Peyer's patch (tissue), 4 donors: ENCODE measurements around the gene DZIP3. TPM values are rescaled to one million over a fixed set of nuclear protein-coding genes. Genes with fewer than 3 reads are reported as not detected.
A peak's percentile ranks its signal among the peaks of the same experiment; 100 is the strongest.

ENCODE experiments used
- DNase-seq, 3 donors: peaks; one replicate each; pipeline ENCODE4 v3.0.0-alpha.2; 2017 to 2019
- H3K27ac ChIP-seq, 4 donors: fragments of 200-600 bp; sonication (generic); one replicate each; pipeline ENCODE4 v1.5.1; 2016 to 2019
- H3K27me3 ChIP-seq, 2 donors: fragments of 200-600 bp; sonication (generic); one replicate each; pipeline ENCODE4 v1.5.1; 2019
- H3K36me3 ChIP-seq, 3 donors: fragments of 200-600 bp; sonication (generic); one replicate each; pipeline ENCODE4 v1.5.1; 2016 to 2019
- H3K4me1 ChIP-seq, 4 donors: fragments of 200-600 bp; sonication (generic); one replicate each; pipeline ENCODE4 v1.5.1; 2016 to 2019
- H3K4me3 ChIP-seq, 4 donors: fragments of 200-600 bp; sonication (generic); 1 replicate in 3 of 4; 2 replicates in 1 of 4; pipeline ENCODE4 v1.5.1; 2016 to 2019; ENCODE audit warnings: mild to moderate bottlenecking in 1 of 4
- H3K9me3 ChIP-seq, 4 donors: fragments of 200-600 bp; sonication (generic); one replicate each; pipeline ENCODE4 v1.5.1; 2016 to 2019; ENCODE audit warnings: mild to moderate bottlenecking in 1 of 4
- CTCF ChIP-seq, 6 experiments: fragments of 450-650 bp in 4 of 6; fragments of 200-600 bp in 2 of 6; sonication (generic) in 1 of 6; IDR thresholded peaks; one replicate each; pipeline ENCODE4 v1.5.1; 2017 to 2019; ENCODE audit warnings: antibody characterized with exemption in 6 of 6, mild to moderate bottlenecking in 3 of 6, moderate library complexity in 1 of 6
- POLR2A ChIP-seq, 2 donors: fragments of 450-650 bp; IDR thresholded peaks; one replicate each; pipeline ENCODE4 v1.5.1; 2017; ENCODE audit warnings: antibody characterized with exemption in 2 of 2, mild to moderate bottlenecking in 2 of 2, moderate library complexity in 2 of 2
- total RNA-seq, 4 donors: library from RNA; depleted of rRNA; stranded (reverse); fragments of >200 nt; gene quantifications; one replicate each; pipeline ENCODE4 v1.1.0, GENCODE V29; 2016

DZIP3 gene
- total RNA-seq: 10 to 100 TPM in 1 of 4 donors, 1 to 10 TPM in 3; 4.6 to 21.5 (median 5.9) TPM

GRCh38 chr3:108589081-108589997 lies at the start of gene DZIP3, which contains the start of gene CIP2A:
TSS of gene DZIP3 (plus strand) at chr3:108589722. CDS start at chr3:108605407, 15,685 bp downstream.
TSS of gene CIP2A (minus strand) at chr3:108589438. CDS start at chr3:108589375, 63 bp downstream.
- Histone ChIP-seq H3K36me3 (no peaks in the 10 kb centered on the region), H3K9me3 (no peaks in the 10 kb centered on the region), H3K27me3 (no peaks in the 10 kb centered on the region), H3K27ac (peak within 1 kb of the TSS; percentile 85 to 89 (median 88)), H3K4me3 (peak within 1 kb of the TSS; percentile 57 to 83 (median 70)), H3K4me1 (peaks cover 0 to 19% (median 0%) of the 10 kb centered on the region in 4 donors)
- peak; percentile 54 to 68 for TF ChIP-seq POLR2A (IDR thresholded peaks at IDR 0.05)
- peak in 1 of 6 experiments; percentile 13 for TF ChIP-seq CTCF (IDR thresholded peaks at IDR 0.05)
- DNase-seq: peak; percentile 75 to 89 (median 84)

- no peak overlapping the region for H3K27ac ChIP-seq
- H3K9me3 ChIP-seq: no peaks in the 10 kb centered on the region
- no peak for TF ChIP-seq CTCF (IDR thresholded peaks at IDR 0.05)
- TF ChIP-seq POLR2A (IDR thresholded peaks at IDR 0.05): no peak
- no peaks in the 10 kb centered on the region for H3K4me1 ChIP-seq
- H3K27me3 ChIP-seq: no peaks in the 10 kb centered on the region
- peak overlapping the region in 1 of 4 donors; percentile 1 for H3K4me3 ChIP-seq
- no peaks in the 10 kb centered on the region for H3K36me3 ChIP-seq
- DNase-seq: no peak
Observed at GRCh38 chr3:108546247-108546646, 43.3 kb upstream of the DZIP3 start.

GRCh38 chr3:108546692-108547091 lies 42.8 kb upstream of the DZIP3 start:
- Histone ChIP-seq H3K4me1 (no peaks in the 10 kb centered on the region), H3K9me3 (no peaks in the 10 kb centered on the region)
- no peak for TF ChIP-seq CTCF (IDR thresholded peaks at IDR 0.05)
- TF ChIP-seq POLR2A (IDR thresholded peaks at IDR 0.05): no peak

GRCh38 chr3:108548304-108548703 lies 41.2 kb upstream of the DZIP3 start:
- no peak for DNase-seq
- H3K36me3 ChIP-seq: no peaks in the 10 kb centered on the region
- no peaks in the 10 kb centered on the region for H3K9me3 ChIP-seq
- no peaks in the 10 kb centered on the region for H3K4me1 ChIP-seq
- TF ChIP-seq CTCF (IDR thresholded peaks at IDR 0.05) (no peak), POLR2A (IDR thresholded peaks at IDR 0.05) (no peak)
- no peaks in the 10 kb centered on the region for H3K27me3 ChIP-seq
- H3K4me3 ChIP-seq: no peak overlapping the region
- H3K27ac ChIP-seq: no peak overlapping the region

More at GRCh38 chr3:108546692-108547091, 42.8 kb upstream of the DZIP3 start:
- H3K27ac ChIP-seq: no peak overlapping the region
- no peaks in the 10 kb centered on the region for H3K36me3 ChIP-seq
- no peaks in the 10 kb centered on the region for H3K27me3 ChIP-seq
- no peak for DNase-seq
- peak overlapping the region in 1 of 4 donors; percentile 1 for H3K4me3 ChIP-seq

GRCh38 chr3:108548886-108549285 lies 40.6 kb upstream of the DZIP3 start:
- DNase-seq: no peak
- no peaks in the 10 kb centered on the region for H3K4me1 ChIP-seq
- no peaks in the 10 kb centered on the region for H3K27me3 ChIP-seq
- H3K9me3 ChIP-seq: no peaks in the 10 kb centered on the region
- no peak overlapping the region for H3K27ac ChIP-seq
- no peak overlapping the region for H3K4me3 ChIP-seq
- H3K36me3 ChIP-seq: no peaks in the 10 kb centered on the region
- no peak for TF ChIP-seq CTCF (IDR thresholded peaks at IDR 0.05)
- no peak for TF ChIP-seq POLR2A (IDR thresholded peaks at IDR 0.05)
